Measurements from ENCODE around the gene KLRC1. TPM values are rescaled to one million over a fixed set of nuclear protein-coding genes. Genes with fewer than 3 reads are reported as not detected.
"Not testable (repeated sequence)": the region's sequence is repeated elsewhere in the genome, so short reads cannot be mapped to it uniquely, and the experiment has no call there.

The KLRC1 gene
- total RNA-seq: not detected in 3 replicates
- long read RNA-seq: 0 reads

GRCh38 chr12:10453156-10453555 is at the start of gene KLRC1:
TSS of gene KLRC1 (minus strand) at chr12:10453377. CDS start at chr12:10451156, 2,221 bp downstream.
- DNase-seq (ENCODE audit: low spot score): no peak
- peaks cover 12% of the 10 kb centered on the region for H3K36me3 Mint-ChIP-seq (ENCODE audit: low read depth)
- no peaks in the 10 kb centered on the region for H3K4me1 Mint-ChIP-seq (ENCODE audit: low read depth)
- H3K4me3 Mint-ChIP-seq (ENCODE audit: unreplicated experiment): no peak within 1 kb of the TSS
- no peak for TF ChIP-seq CTCF (IDR thresholded peaks at IDR 0.05)
- no peak within 1 kb of the TSS for H3K27ac Mint-ChIP-seq (ENCODE audit: unreplicated experiment)
- peaks cover 37% of the 10 kb centered on the region for H3K9me3 Mint-ChIP-seq (ENCODE audit: low read depth)
- H3K27me3 Mint-ChIP-seq (ENCODE audit: low read depth): no peaks in the 10 kb centered on the region

GRCh38 chr12:10501030-10501429 is 47.9 kb upstream of the KLRC1 start:
- H3K36me3 Mint-ChIP-seq (ENCODE audit: low read depth): peaks cover 2% of the 10 kb centered on the region
- no peak for DNase-seq (ENCODE audit: low spot score)
- peak; percentile 84 for TF ChIP-seq CTCF (IDR thresholded peaks at IDR 0.05)
- no peak overlapping the region for H3K4me3 Mint-ChIP-seq (ENCODE audit: unreplicated experiment)
- H3K27me3 Mint-ChIP-seq (ENCODE audit: low read depth): peaks cover 12% of the 10 kb centered on the region
- peaks cover 4% of the 10 kb centered on the region for H3K4me1 Mint-ChIP-seq (ENCODE audit: low read depth)
- H3K9me3 Mint-ChIP-seq (ENCODE audit: low read depth): peaks cover 3% of the 10 kb centered on the region
- no peak overlapping the region for H3K27ac Mint-ChIP-seq (ENCODE audit: unreplicated experiment)

- Mint-ChIP-seq H3K27me3 (ENCODE audit: low read depth) (peaks cover 30% of the 10 kb centered on the region), H3K27ac (ENCODE audit: unreplicated experiment) (no peak overlapping the region), H3K4me3 (ENCODE audit: unreplicated experiment) (no peak overlapping the region), H3K9me3 (ENCODE audit: low read depth) (peaks cover 3% of the 10 kb centered on the region), H3K36me3 (ENCODE audit: low read depth) (peaks cover 3% of the 10 kb centered on the region), H3K4me1 (ENCODE audit: low read depth) (peaks cover 4% of the 10 kb centered on the region)
- no peak for DNase-seq (ENCODE audit: low spot score)
- no peak for TF ChIP-seq CTCF (IDR thresholded peaks at IDR 0.05)
These were observed 44.9 kb upstream of the KLRC1 start for GRCh38 chr12:10498042-10498441.

GRCh38 chr12:10497602-10498001 is 44.4 kb upstream of the KLRC1 start:
- Mint-ChIP-seq H3K27me3 (ENCODE audit: low read depth) (peaks cover 30% of the 10 kb centered on the region), H3K9me3 (ENCODE audit: low read depth) (peaks cover 3% of the 10 kb centered on the region), H3K27ac (ENCODE audit: unreplicated experiment) (no peak overlapping the region), H3K4me3 (ENCODE audit: unreplicated experiment) (no peak overlapping the region), H3K36me3 (ENCODE audit: low read depth) (peaks cover 1% of the 10 kb centered on the region), H3K4me1 (ENCODE audit: low read depth) (peaks cover 4% of the 10 kb centered on the region)
- no peak for DNase-seq (ENCODE audit: low spot score)
- no peak for TF ChIP-seq CTCF (IDR thresholded peaks at IDR 0.05)

- H3K36me3 Mint-ChIP-seq (ENCODE audit: low read depth): peaks cover 1% of the 10 kb centered on the region
- peaks cover 26% of the 10 kb centered on the region for H3K27me3 Mint-ChIP-seq (ENCODE audit: low read depth)
- no peak for TF ChIP-seq CTCF (IDR thresholded peaks at IDR 0.05)
- H3K9me3 Mint-ChIP-seq (ENCODE audit: low read depth): peaks cover 12% of the 10 kb centered on the region
- DNase-seq (ENCODE audit: low spot score): no peak
- no peaks in the 10 kb centered on the region for H3K4me1 Mint-ChIP-seq (ENCODE audit: low read depth)
- H3K27ac Mint-ChIP-seq (ENCODE audit: unreplicated experiment): no peak overlapping the region
- H3K4me3 Mint-ChIP-seq (ENCODE audit: unreplicated experiment): no peak overlapping the region
These were observed 38.6 kb upstream of the KLRC1 start for GRCh38 chr12:10491766-10492165.

GRCh38 chr12:10487328-10487727 is 34.2 kb upstream of the KLRC1 start:
- H3K36me3 Mint-ChIP-seq (ENCODE audit: low read depth); DNase-seq (ENCODE audit: low spot score); H3K27ac Mint-ChIP-seq (ENCODE audit: unreplicated experiment); H3K4me1 Mint-ChIP-seq (ENCODE audit: low read depth); H3K4me3 Mint-ChIP-seq (ENCODE audit: unreplicated experiment): not testable (repeated sequence)
- Mint-ChIP-seq H3K27me3 (ENCODE audit: low read depth) (peaks cover 12% of the 10 kb centered on the region), H3K9me3 (ENCODE audit: low read depth) (peaks cover 35% of the 10 kb centered on the region)

GRCh38 chr12:10481901-10482300 is 28.7 kb upstream of the KLRC1 start:
- Mint-ChIP-seq H3K36me3 (ENCODE audit: low read depth) (peaks cover 11% of the 10 kb centered on the region), H3K27me3 (ENCODE audit: low read depth) (peaks cover 11% of the 10 kb centered on the region), H3K9me3 (ENCODE audit: low read depth) (peaks cover 27% of the 10 kb centered on the region)
- H3K4me3 Mint-ChIP-seq (ENCODE audit: unreplicated experiment); H3K27ac Mint-ChIP-seq (ENCODE audit: unreplicated experiment); H3K4me1 Mint-ChIP-seq (ENCODE audit: low read depth); DNase-seq (ENCODE audit: low spot score): not testable (repeated sequence)

GRCh38 chr12:10472808-10473207 is 19.6 kb upstream of the KLRC1 start:
- H3K36me3 Mint-ChIP-seq (ENCODE audit: low read depth); H3K27ac Mint-ChIP-seq (ENCODE audit: unreplicated experiment): not testable (repeated sequence)

More at GRCh38 chr12:10472808-10473207, 19.6 kb upstream of the KLRC1 start:
- not testable (repeated sequence) for DNase-seq (ENCODE audit: low spot score); H3K4me1 Mint-ChIP-seq (ENCODE audit: low read depth); H3K27me3 Mint-ChIP-seq (ENCODE audit: low read depth); H3K4me3 Mint-ChIP-seq (ENCODE audit: unreplicated experiment)
- H3K9me3 Mint-ChIP-seq (ENCODE audit: low read depth): peaks cover 15% of the 10 kb centered on the region
